H1 (cell line): ENCODE results near the gene NOS1AP. TPM values are rescaled to one million over a fixed set of nuclear protein-coding genes. Genes with fewer than 3 reads are reported as not detected.

Experiments
- CTBP2 ChIP-seq: IDR thresholded peaks from 2 replicates; pipeline ENCODE4 v1.7.0; 2011; ENCODE audit warnings: borderline replicate concordance, mild to moderate bottlenecking, moderate library complexity, mixed read lengths, low read length; ENCODE audit not compliant: insufficient read depth, insufficient read length
- FOSL1 ChIP-seq: IDR thresholded peaks from 2 replicates; pipeline ENCODE4 v1.6.1; 2011; ENCODE audit warnings: mild to moderate bottlenecking, low read depth, low read length, moderate library complexity; ENCODE audit not compliant: insufficient read depth
- MAFK ChIP-seq: IDR thresholded peaks from 2 replicates; pipeline ENCODE4 v1.6.1; 2012; ENCODE audit warnings: low read depth, mild to moderate bottlenecking, improper control_type of control experiment, low read length
- PHF8 ChIP-seq: fragments of 200-600 bp; sonication (generic); conservative IDR thresholded peaks from 2 replicates; pipeline ENCODE4 v1.7.1; 2012; ENCODE audit warnings: low read depth, mild to moderate bottlenecking, inconsistent platforms, low read length, moderate library complexity
- RAD21 ChIP-seq, 2 experiments: IDR thresholded peaks in 1 of 2; conservative IDR thresholded peaks in 1 of 2; 2 replicates each; pipeline ENCODE4 v1.6.1; 2011; ENCODE audit warnings: low read depth in 2 of 2, low read length in 2 of 2, improper control_type of control experiment in 1 of 2, inconsistent platforms in 1 of 2, mild to moderate bottlenecking in 1 of 2, moderate library complexity in 1 of 2
- RBBP5 ChIP-seq: IDR thresholded peaks from 2 replicates; pipeline ENCODE4 v1.7.1; 2012; ENCODE audit warnings: low read depth, mild to moderate bottlenecking, inconsistent platforms, low read length, moderate library complexity, borderline replicate concordance
- SAP30 ChIP-seq: fragments of 300-600 bp; sonication (generic); IDR thresholded peaks from 2 replicates; pipeline ENCODE4 v1.7.1; 2012; ENCODE audit warnings: low read length, moderate library complexity, mild to moderate bottlenecking, inconsistent platforms; ENCODE audit not compliant: insufficient read depth, insufficient replicate concordance
- SP2 ChIP-seq: IDR thresholded peaks from 2 replicates; pipeline ENCODE4 v1.6.1; 2012; ENCODE audit warnings: mild to moderate bottlenecking, low read length, inconsistent platforms
- TAF1 ChIP-seq: IDR thresholded peaks from 2 replicates; pipeline ENCODE4 v1.6.1; 2011; ENCODE audit warnings: mild to moderate bottlenecking, low read depth, low read length
- polyA plus RNA-seq, 7 experiments: library from polyadenylated mRNA; depleted of rRNA in 3 of 7; stranded (reverse) in 5 of 7; unstranded in 2 of 7; fragments of >200 nt in 5 of 7; fragments of 200-250 nt in 2 of 7; gene quantifications; 1 replicate in 5 of 7; 2 replicates in 1 of 7; 4 replicates in 1 of 7; pipeline versions ENCODE4 v1.2.1 to v1.2.3, GENCODE V29; 2011 to 2013; ENCODE audit warnings: missing spikeins in 2 of 7, mixed read lengths in 2 of 7
- total RNA-seq: library from RNA; stranded (reverse); fragmentation: NEBNext Ultra II Directional; extraction: Animal tissue kit (Norgen Biotek cat#: 25700); gene quantifications from 2 replicates; pipeline ENCODE4 v1.2.1, GENCODE V29; 2021

NOS1AP gene
- total and polyA plus RNA-seq, 2 of the 8 experiments (the other 6 are each of a cell fraction or from before 2014, with no cell fraction given): 2.4 to 12.1 TPM

- TF ChIP-seq MAFK (no peak), FOSL1 (no peak), TAF1 (no peak), PHF8 (no peak), CTBP2 (no peak), RBBP5 (no peak), SAP30 (no peak), RAD21 (IDR thresholded peaks at IDR 0.05 in 1 of 2, conservative IDR thresholded peaks at IDR 0.05 in 1 of 2; ENCODE audit: low read depth in 2 of 2, low read length in 2 of 2) (no peak), SP2 (no peak)
Measured at GRCh38 chr1:162158624-162159271, 89.3 kb downstream of the NOS1AP start (continued).
